ENCODE data around the gene AVPR2. TPM values are rescaled to one million over a fixed set of nuclear protein-coding genes. Genes with fewer than 3 reads are reported as not detected.

The AVPR2 gene
- total RNA-seq, 6 experiments from 2014 or later: not detected

DNA sequence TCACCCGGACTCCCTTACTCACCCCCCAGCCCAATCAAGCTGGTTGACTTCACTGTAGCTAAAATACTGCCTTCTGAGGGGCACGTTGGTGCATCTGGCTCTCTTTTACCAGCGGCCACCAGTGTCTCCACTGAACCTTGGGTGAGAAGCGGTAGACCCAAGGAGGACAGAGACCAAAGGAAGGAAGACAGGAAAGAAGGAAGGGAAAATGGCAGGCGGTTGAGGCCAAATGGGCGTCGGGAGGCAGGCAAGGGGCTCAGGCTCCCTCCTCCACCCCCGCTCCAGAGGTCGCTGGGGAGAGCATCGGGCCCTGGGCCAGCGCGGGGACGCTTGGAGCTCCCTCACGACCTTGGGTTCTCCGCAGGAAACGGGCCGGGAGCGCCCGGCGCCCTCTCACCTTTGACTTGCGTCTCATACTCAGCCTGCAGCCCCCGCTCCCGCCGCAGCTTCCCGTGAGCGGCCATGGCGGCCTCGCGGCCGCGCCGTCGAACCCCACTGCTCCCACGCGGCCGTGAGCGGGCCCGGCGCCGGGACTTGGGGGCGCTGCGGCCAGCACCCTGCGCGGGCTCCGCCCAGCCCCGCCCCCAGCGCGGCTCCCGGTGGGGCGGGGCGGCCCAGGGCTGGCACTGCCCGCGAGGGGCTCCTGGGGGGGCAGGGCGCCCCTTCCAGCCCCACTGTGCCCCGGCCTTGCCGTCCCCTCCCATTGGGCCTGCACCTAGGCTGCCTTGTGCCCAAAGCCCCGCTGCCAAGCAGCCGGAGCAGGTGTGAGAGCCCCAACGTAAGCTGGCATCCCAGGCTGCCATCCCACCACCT, 21.5 kb downstream of the AVPR2 start, which contains the start of gene ARHGAP4:
ARHGAP4 (minus strand) TSS at position 526 of the 813 bp plus-strand sequence; CDS start at position 464, 62 bp downstream.
- Mint-ChIP-seq H3K4me1 (ENCODE audit: low read depth) (peaks cover 25% of the 10 kb centered on the region), H3K27me3 (ENCODE audit: insufficient read depth) (no peaks in the 10 kb centered on the region), H3K36me3 (ENCODE audit: low read depth) (no peaks in the 10 kb centered on the region), H3K9me3 (no peaks in the 10 kb centered on the region), H3K4me3 (peak within 1 kb of the TSS; percentile 83), H3K27ac (peak within 1 kb of the TSS; percentile 87; the same call in 1 of the 2 replicates)
- TF ChIP-seq, protein P1, sequence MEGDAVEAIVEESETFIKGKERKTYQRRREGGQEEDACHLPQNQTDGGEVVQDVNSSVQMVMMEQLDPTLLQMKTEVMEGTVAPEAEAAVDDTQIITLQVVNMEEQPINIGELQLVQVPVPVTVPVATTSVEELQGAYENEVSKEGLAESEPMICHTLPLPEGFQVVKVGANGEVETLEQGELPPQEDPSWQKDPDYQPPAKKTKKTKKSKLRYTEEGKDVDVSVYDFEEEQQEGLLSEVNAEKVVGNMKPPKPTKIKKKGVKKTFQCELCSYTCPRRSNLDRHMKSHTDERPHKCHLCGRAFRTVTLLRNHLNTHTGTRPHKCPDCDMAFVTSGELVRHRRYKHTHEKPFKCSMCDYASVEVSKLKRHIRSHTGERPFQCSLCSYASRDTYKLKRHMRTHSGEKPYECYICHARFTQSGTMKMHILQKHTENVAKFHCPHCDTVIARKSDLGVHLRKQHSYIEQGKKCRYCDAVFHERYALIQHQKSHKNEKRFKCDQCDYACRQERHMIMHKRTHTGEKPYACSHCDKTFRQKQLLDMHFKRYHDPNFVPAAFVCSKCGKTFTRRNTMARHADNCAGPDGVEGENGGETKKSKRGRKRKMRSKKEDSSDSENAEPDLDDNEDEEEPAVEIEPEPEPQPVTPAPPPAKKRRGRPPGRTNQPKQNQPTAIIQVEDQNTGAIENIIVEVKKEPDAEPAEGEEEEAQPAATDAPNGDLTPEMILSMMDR (IDR thresholded peaks at IDR 0.05): no peak
- DNase-seq: no peak

DNA sequence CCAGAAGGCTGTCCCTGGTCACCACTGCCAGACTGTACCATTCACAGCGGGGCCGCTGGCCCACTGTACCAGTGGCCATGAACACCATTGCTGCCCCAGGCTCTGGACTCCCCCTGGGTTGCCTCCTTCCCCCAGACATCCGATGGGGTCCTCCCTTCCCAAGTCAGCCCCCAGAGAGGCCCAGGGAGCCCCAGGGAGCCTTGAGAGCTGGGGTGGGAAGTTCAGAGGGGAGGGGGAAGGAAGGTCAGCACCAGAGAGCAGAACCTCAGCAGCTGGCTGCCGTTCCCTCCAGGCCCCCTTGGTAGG, 22.0 kb downstream of the AVPR2 start:
- Mint-ChIP-seq H3K36me3 (ENCODE audit: low read depth) (peaks cover 3% of the 10 kb centered on the region; the same call in 1 of the 2 replicates), H3K9me3 (no peaks in the 10 kb centered on the region), H3K27me3 (ENCODE audit: insufficient read depth) (no peaks in the 10 kb centered on the region)

DNA sequence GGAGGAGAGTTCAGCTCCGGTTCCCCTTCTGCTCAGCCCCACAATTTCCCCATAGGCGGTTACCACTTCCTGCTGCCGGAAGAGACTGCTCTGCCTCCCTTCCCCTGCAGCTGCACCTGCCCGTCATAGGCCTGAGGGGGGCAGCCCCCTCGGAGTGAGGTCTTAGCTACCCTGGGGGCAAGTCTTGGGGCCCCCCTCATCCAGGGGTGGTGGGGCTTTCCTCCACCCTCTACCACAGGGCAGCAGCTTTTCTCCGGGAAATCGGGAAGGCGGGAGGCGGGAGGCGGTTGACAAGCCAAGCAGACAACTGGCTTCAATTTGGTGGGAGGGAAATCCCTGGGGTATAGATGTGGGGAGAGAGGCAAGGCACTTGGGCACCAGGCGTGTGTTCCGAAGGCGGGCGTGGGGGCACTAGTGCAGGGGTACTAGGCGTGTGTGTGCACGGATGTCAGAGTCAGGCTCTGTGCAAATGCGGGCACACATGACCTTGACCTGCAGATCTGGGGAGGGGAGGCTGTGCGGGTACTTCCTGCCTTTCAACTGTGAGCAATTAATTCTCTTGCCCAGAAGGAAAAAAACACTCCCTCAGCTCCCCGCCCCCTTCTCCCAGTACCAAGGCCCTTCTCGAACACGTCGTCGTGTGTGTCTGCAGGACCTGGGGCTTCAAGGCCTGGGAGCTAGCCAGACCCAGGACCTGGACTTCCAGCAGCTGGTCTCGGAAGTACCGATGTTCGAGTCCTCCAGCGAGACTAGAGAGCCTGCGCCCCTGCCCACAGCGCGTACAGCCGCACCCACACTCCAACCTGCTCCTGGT, 22.6 kb downstream of the AVPR2 start:
- peaks cover 5% of the 10 kb centered on the region; the same call in 1 of the 2 replicates for H3K36me3 Mint-ChIP-seq (ENCODE audit: low read depth)
- peak overlapping the region; percentile 83 for H3K4me3 Mint-ChIP-seq
- H3K27me3 Mint-ChIP-seq (ENCODE audit: insufficient read depth): no peaks in the 10 kb centered on the region
- peaks cover 25% of the 10 kb centered on the region for H3K4me1 Mint-ChIP-seq (ENCODE audit: low read depth)
- peak overlapping the region; percentile 87 for H3K27ac Mint-ChIP-seq
- no peak for DNase-seq
- no peaks in the 10 kb centered on the region for H3K9me3 Mint-ChIP-seq
- TF ChIP-seq, protein P1 (IDR thresholded peaks at IDR 0.05): no peak

More for the DNA sequence above, 22.0 kb downstream of the AVPR2 start:
- DNase-seq: no peak
- TF ChIP-seq, protein P1 (IDR thresholded peaks at IDR 0.05): no peak
- H3K4me3 Mint-ChIP-seq: no peak overlapping the region
- H3K4me1 Mint-ChIP-seq (ENCODE audit: low read depth): peaks cover 25% of the 10 kb centered on the region
- no peak overlapping the region for H3K27ac Mint-ChIP-seq

DNA sequence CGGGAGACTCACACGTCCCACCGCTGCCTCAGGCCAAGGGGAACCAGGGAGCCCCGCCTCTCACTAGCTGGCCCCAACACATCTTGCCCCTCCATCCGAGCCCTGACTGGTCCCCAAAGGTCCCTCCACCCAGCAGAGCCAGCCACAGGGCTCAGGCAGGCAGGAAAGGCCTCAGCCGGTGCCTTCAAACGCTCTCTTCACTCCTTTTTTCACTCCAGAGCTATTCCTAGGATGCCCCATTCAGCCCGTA, 23.1 kb downstream of the AVPR2 start:
- Mint-ChIP-seq H3K9me3 (no peaks in the 10 kb centered on the region), H3K4me1 (ENCODE audit: low read depth) (peaks cover 25% of the 10 kb centered on the region), H3K27ac (peak overlapping the region; percentile 87), H3K27me3 (ENCODE audit: insufficient read depth) (no peaks in the 10 kb centered on the region), H3K4me3 (peak overlapping the region; percentile 83), H3K36me3 (ENCODE audit: low read depth) (peaks cover 5% of the 10 kb centered on the region; the same call in 1 of the 2 replicates)
- DNase-seq: no peak
- TF ChIP-seq, protein P1 (IDR thresholded peaks at IDR 0.05): no peak

DNA sequence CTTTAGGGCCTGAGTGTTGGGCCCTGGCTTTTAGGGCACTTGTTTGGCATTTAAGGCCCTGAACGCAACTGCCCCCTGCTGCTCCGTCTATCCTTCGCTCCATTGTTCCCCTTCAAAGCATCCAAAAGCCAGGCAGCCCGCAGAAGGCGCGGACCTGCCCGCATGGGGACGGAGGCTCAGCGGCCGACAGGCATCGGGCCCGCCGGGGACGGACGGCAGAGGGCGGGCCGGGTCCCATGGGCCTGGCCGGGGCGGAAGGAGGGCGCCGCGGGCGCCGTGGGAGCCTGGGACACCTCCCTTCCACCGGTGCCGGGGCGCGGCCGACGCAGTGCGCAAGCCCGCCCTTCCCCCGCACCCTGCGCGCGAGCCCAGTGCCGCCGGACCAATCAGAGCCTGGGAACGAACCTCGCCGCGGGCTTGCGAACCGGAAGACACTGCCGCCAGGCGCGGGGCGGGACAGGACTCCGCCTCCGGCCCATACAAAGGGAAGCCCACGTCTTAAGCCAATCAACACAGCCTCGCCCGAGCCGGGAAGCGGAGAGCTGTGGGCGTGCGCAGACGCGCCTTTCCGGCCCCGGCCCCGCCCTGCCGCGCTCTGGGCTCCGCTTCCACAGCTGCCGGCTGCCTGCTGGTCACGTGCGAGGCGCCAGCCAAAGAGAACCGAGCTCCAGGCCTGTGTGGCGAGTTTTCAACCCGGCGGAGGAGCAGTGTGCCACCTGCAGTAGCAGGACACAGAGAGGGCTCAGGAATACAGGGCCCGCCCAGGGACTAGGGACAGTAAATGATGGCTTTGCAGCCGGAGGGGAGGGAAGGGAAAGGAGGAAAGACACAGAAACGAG, 23.7 kb downstream of the AVPR2 start:
- Mint-ChIP-seq H3K4me1 (ENCODE audit: low read depth) (peaks cover 25% of the 10 kb centered on the region), H3K4me3 (peak overlapping the region; percentile 85), H3K9me3 (no peaks in the 10 kb centered on the region), H3K27ac (peak overlapping the region; percentile 87), H3K36me3 (ENCODE audit: low read depth) (peaks cover 5% of the 10 kb centered on the region; the same call in 1 of the 2 replicates), H3K27me3 (ENCODE audit: insufficient read depth) (no peaks in the 10 kb centered on the region)
- TF ChIP-seq, protein P1 (IDR thresholded peaks at IDR 0.05): peak; percentile 37; the same call in 1 of the 2 replicates
- peak; percentile 96 for DNase-seq

Data from HFFc6 (cell line).